HUES64 (cell line): ENCODE data around the gene RASGRF1.

Source experiments
- H3K27ac ChIP-seq: 2 replicates; pipeline ENCODE4 v1.7.0; 2013; ENCODE audit warnings: low read depth, low read length, inconsistent platforms
- H3K27me3 ChIP-seq: 2 replicates; pipeline ENCODE4 v1.6.1; 2013; ENCODE audit warnings: mild to moderate bottlenecking, low read length; ENCODE audit not compliant: insufficient read depth
- H3K36me3 ChIP-seq: 2 replicates; pipeline ENCODE4 v1.6.1; 2013; ENCODE audit warnings: mild to moderate bottlenecking, low read length; ENCODE audit not compliant: insufficient read depth
- H3K4me1 ChIP-seq: 2 replicates; pipeline ENCODE4 v1.6.1; 2013; ENCODE audit warnings: mild to moderate bottlenecking, low read length, moderate library complexity; ENCODE audit not compliant: insufficient read depth
- H3K4me3 ChIP-seq: 2 replicates; pipeline ENCODE4 v1.5.1; 2013; ENCODE audit warnings: mild to moderate bottlenecking, low read length, moderate library complexity
- H3K9ac ChIP-seq: 2 replicates; pipeline ENCODE4 v1.6.1; 2013; ENCODE audit warnings: mild to moderate bottlenecking, low read depth, low read length
- H3K9me3 ChIP-seq: 2 replicates; pipeline ENCODE4 v1.6.1; 2013; ENCODE audit warnings: low read depth, low read length; ENCODE audit not compliant: insufficient read depth
- WGBS: fragments of 150-250, 120-280 bp; methylation state at CpG from one replicate; pipeline ENCODE4 v1.1.7; 2013; ENCODE audit warnings: missing lambda C conversion rate; 5-methylcytosine and 5-hydroxymethylcytosine counted together

Gene RASGRF1

GRCh38 chr15:79051029-79051428 is 39.6 kb downstream of the RASGRF1 start:
- Histone ChIP-seq H3K4me1 (no peaks in the 10 kb centered on the region), H3K27me3 (no peaks in the 10 kb centered on the region), H3K9me3 (no peaks in the 10 kb centered on the region), H3K9ac (no peak overlapping the region), H3K27ac (no peak overlapping the region), H3K4me3 (no peak overlapping the region), H3K36me3 (no peaks in the 10 kb centered on the region)
- WGBS, result 93% methylated on average over 6 of the region's 6 CpGs

- no peak overlapping the region for H3K27ac ChIP-seq
- 92% methylated on average over 3 of the region's 3 CpGs for WGBS
Measured at GRCh38 chr15:79050341-79050740, 40.2 kb downstream of the RASGRF1 start.

GRCh38 chr15:79049416-79049815 is 41.2 kb downstream of the RASGRF1 start:
- Histone ChIP-seq H3K4me3 (no peak overlapping the region), H3K27ac (no peak overlapping the region), H3K9me3 (no peaks in the 10 kb centered on the region), H3K4me1 (no peaks in the 10 kb centered on the region), H3K27me3 (no peaks in the 10 kb centered on the region), H3K9ac (no peak overlapping the region), H3K36me3 (no peaks in the 10 kb centered on the region)
- WGBS, result 93% methylated on average over 9 of the region's 9 CpGs

More at GRCh38 chr15:79050341-79050740, 40.2 kb downstream of the RASGRF1 start:
- no peak overlapping the region for H3K9ac ChIP-seq
- H3K4me3 ChIP-seq, result no peak overlapping the region
- H3K9me3 ChIP-seq, result no peaks in the 10 kb centered on the region
- no peaks in the 10 kb centered on the region for H3K4me1 ChIP-seq
- no peaks in the 10 kb centered on the region for H3K27me3 ChIP-seq
- no peaks in the 10 kb centered on the region for H3K36me3 ChIP-seq

- no peaks in the 10 kb centered on the region for H3K4me1 ChIP-seq
- H3K9ac ChIP-seq, result no peak overlapping the region
- 92% methylated on average over 10 of the region's 10 CpGs for WGBS
- H3K9me3 ChIP-seq, result no peaks in the 10 kb centered on the region
- H3K4me3 ChIP-seq, result no peak overlapping the region
- no peak overlapping the region for H3K27ac ChIP-seq
- H3K27me3 ChIP-seq, result no peaks in the 10 kb centered on the region
- no peaks in the 10 kb centered on the region for H3K36me3 ChIP-seq
Measured at GRCh38 chr15:79047676-79048439, 42.7 kb downstream of the RASGRF1 start.

GRCh38 chr15:79046691-79047404 is 43.7 kb downstream of the RASGRF1 start:
- no peak overlapping the region for H3K4me3 ChIP-seq
- 0 out of 2 replicates have a peak, but pooled peaks cover 3% of the 10 kb centered on the region for H3K9me3 ChIP-seq
- no peaks in the 10 kb centered on the region for H3K36me3 ChIP-seq
- no peaks in the 10 kb centered on the region for H3K4me1 ChIP-seq
- no peak overlapping the region for H3K9ac ChIP-seq
- 94% methylated on average over 19 of the region's 19 CpGs for WGBS
- H3K27me3 ChIP-seq, result no peaks in the 10 kb centered on the region
- no peak overlapping the region for H3K27ac ChIP-seq

GRCh38 chr15:79045041-79045440 is 45.5 kb downstream of the RASGRF1 start:
- H3K9ac ChIP-seq, result no peak overlapping the region
- H3K4me1 ChIP-seq, result no peaks in the 10 kb centered on the region
- no peaks in the 10 kb centered on the region for H3K36me3 ChIP-seq
- H3K27me3 ChIP-seq, result no peaks in the 10 kb centered on the region
- H3K27ac ChIP-seq, result no peak overlapping the region
- 0 out of 2 replicates have a peak, but pooled peaks cover 3% of the 10 kb centered on the region for H3K9me3 ChIP-seq
- no peak overlapping the region for H3K4me3 ChIP-seq
- 89% methylated on average over 1 of the region's 1 CpG for WGBS

GRCh38 chr15:79042213-79042928 is 48.2 kb downstream of the RASGRF1 start:
- no peak overlapping the region for H3K4me3 ChIP-seq
- WGBS, result 78% methylated on average over 2 of the region's 2 CpGs
- H3K27me3 ChIP-seq, result no peaks in the 10 kb centered on the region
- H3K9me3 ChIP-seq, result peaks cover 7% of the 10 kb centered on the region; the same call in 1 of the 2 replicates
- H3K36me3 ChIP-seq, result no peaks in the 10 kb centered on the region
- no peak overlapping the region for H3K9ac ChIP-seq
- no peaks in the 10 kb centered on the region for H3K4me1 ChIP-seq
- H3K27ac ChIP-seq, result no peak overlapping the region

GRCh38 chr15:79041601-79042168 is 48.9 kb downstream of the RASGRF1 start:
- 92% methylated on average over 4 of the region's 4 CpGs for WGBS
- Histone ChIP-seq H3K27me3 (no peaks in the 10 kb centered on the region), H3K4me3 (no peak overlapping the region), H3K27ac (no peak overlapping the region), H3K36me3 (no peaks in the 10 kb centered on the region), H3K9ac (no peak overlapping the region), H3K9me3 (peaks cover 7% of the 10 kb centered on the region; the same call in 1 of the 2 replicates), H3K4me1 (no peaks in the 10 kb centered on the region)

GRCh38 chr15:79037848-79038247 is 52.7 kb downstream of the RASGRF1 start:
- Histone ChIP-seq H3K9me3 (peaks cover 7% of the 10 kb centered on the region; the same call in 1 of the 2 replicates), H3K27ac (no peak overlapping the region), H3K36me3 (no peaks in the 10 kb centered on the region), H3K4me1 (peaks cover 12% of the 10 kb centered on the region), H3K4me3 (no peak overlapping the region), H3K27me3 (no peaks in the 10 kb centered on the region), H3K9ac (no peak overlapping the region)
- 95% methylated on average over 1 of the region's 1 CpG for WGBS

- Histone ChIP-seq H3K9ac (no peak overlapping the region), H3K4me3 (no peak overlapping the region), H3K27ac (no peak overlapping the region), H3K27me3 (no peaks in the 10 kb centered on the region), H3K9me3 (peaks cover 5% of the 10 kb centered on the region; the same call in 1 of the 2 replicates), H3K4me1 (peaks cover 12% of the 10 kb centered on the region), H3K36me3 (no peaks in the 10 kb centered on the region)
- 93% methylated on average over 4 of the region's 4 CpGs for WGBS
Measured at GRCh38 chr15:79036323-79036722, 54.3 kb downstream of the RASGRF1 start.
